GM23338 (cell line): ENCODE data around the gene WDR26. TPM values are rescaled to one million over a fixed set of nuclear protein-coding genes. Genes with fewer than 3 reads are reported as not detected.

Experiments
- ATAC-seq: fragments of 200-7000 bp; cut with Tn5 transposase; 3 replicates; pipeline ENCODE4 v1.9.1; 2020
- DNase-seq: peaks from one replicate; pipeline ENCODE4 v3.0.0-alpha.2; 2015; ENCODE audit warnings: low spot score
- H2AFZ ChIP-seq: fragments of 200-600 bp; sonication (generic); 2 replicates; pipeline ENCODE4 v1.8.0; 2016; ENCODE audit warnings: antibody characterized with exemption, mild to moderate bottlenecking, moderate library complexity
- H3F3A ChIP-seq: fragments of 200-600 bp; sonication (generic); replicated peaks from 2 replicates; pipeline ENCODE4 v1.8.0; 2017; ENCODE audit warnings: antibody characterized with exemption, mixed run types, low read depth
- H3K27ac ChIP-seq: fragments of 200-600 bp; sonication (generic); 2 replicates; pipeline ENCODE4 v1.6.1; 2016; ENCODE audit warnings: low read depth
- H3K27me3 ChIP-seq: fragments of 200-600 bp; sonication (generic); 2 replicates; pipeline ENCODE4 v1.8.0; 2016; ENCODE audit warnings: mild to moderate bottlenecking, mixed run types, moderate library complexity; ENCODE audit not compliant: insufficient read depth
- H3K36me3 ChIP-seq: fragments of 200-600 bp; sonication (generic); 2 replicates; pipeline ENCODE4 v1.8.0; 2016; ENCODE audit warnings: mild to moderate bottlenecking; ENCODE audit not compliant: insufficient read depth
- H3K4me1 ChIP-seq: fragments of 200-600 bp; sonication (generic); 2 replicates; pipeline ENCODE4 v1.8.0; 2016; ENCODE audit warnings: mild to moderate bottlenecking, moderate library complexity; ENCODE audit not compliant: insufficient read depth
- H3K4me2 ChIP-seq: fragments of 200-600 bp; sonication (generic); 2 replicates; pipeline ENCODE4 v1.7.1; 2017; ENCODE audit warnings: mixed run types
- H3K4me3 ChIP-seq: fragments of 200-600 bp; sonication (generic); 2 replicates; pipeline ENCODE4 v1.6.1; 2016; ENCODE audit warnings: mixed run types
- H3K79me2 ChIP-seq: fragments of 200-600 bp; sonication (generic); replicated peaks from 2 replicates; pipeline ENCODE4 v1.8.0; 2017; ENCODE audit warnings: mild to moderate bottlenecking; ENCODE audit not compliant: insufficient read depth
- H3K9me2 ChIP-seq: fragments of 200-600 bp; sonication (generic); 2 replicates; pipeline ENCODE4 v1.8.0; 2017; ENCODE audit not compliant: insufficient read depth
- H4K20me1 ChIP-seq: fragments of 200-600 bp; sonication (generic); replicated peaks from 2 replicates; pipeline ENCODE4 v1.8.0; 2017; ENCODE audit warnings: mild to moderate bottlenecking; ENCODE audit not compliant: insufficient read depth
- H3K27ac Mint-ChIP-seq: 2 replicates; pipeline ENCODE4 v1.8.0; 2020; ENCODE audit warnings: inconsistent platforms, mild to moderate bottlenecking, moderate library complexity, mixed read lengths
- H3K27me3 Mint-ChIP-seq: 3 replicates; pipeline ENCODE4 v1.8.0; 2022; ENCODE audit warnings: low read depth, mild to moderate bottlenecking, moderate library complexity, mixed read lengths, inconsistent platforms; ENCODE audit not compliant: insufficient read depth, poor library complexity
- H3K36me3 Mint-ChIP-seq: 3 replicates; pipeline ENCODE4 v1.8.0; 2021; ENCODE audit warnings: low read depth, mild to moderate bottlenecking, inconsistent platforms, moderate library complexity, mixed read lengths
- H3K4me1 Mint-ChIP-seq: 3 replicates; pipeline ENCODE4 v1.8.0; 2020; ENCODE audit warnings: mild to moderate bottlenecking, inconsistent platforms, mixed read lengths
- H3K4me3 Mint-ChIP-seq: 3 replicates; pipeline ENCODE4 v1.8.0; 2021; ENCODE audit warnings: moderate library complexity, mild to moderate bottlenecking, inconsistent platforms, mixed read lengths
- H3K9me3 Mint-ChIP-seq: 3 replicates; pipeline ENCODE4 v1.8.0; 2020; ENCODE audit warnings: moderate library complexity, mild to moderate bottlenecking, inconsistent platforms, mixed read lengths
- CREB1 ChIP-seq: fragments of 250-450 bp; sonication (Bioruptor Pico); IDR thresholded peaks from 2 replicates; pipeline ENCODE4 v1.5.0; 2020; ENCODE audit warnings: low read depth, mild to moderate bottlenecking, moderate library complexity
- EZH2 ChIP-seq: fragments of 200-600 bp; sonication (generic); IDR thresholded peaks from one replicate; pipeline ENCODE4 v1.8.0; 2017; ENCODE audit warnings: antibody characterized with exemption, mild to moderate bottlenecking, low read depth; ENCODE audit not compliant: unreplicated experiment
- NANOG ChIP-seq: IDR thresholded peaks from 2 replicates; pipeline ENCODE4 v1.6.1; 2016; ENCODE audit warnings: antibody characterized with exemption, borderline replicate concordance
- POLR2AphosphoS5 ChIP-seq: IDR thresholded peaks from 2 replicates; pipeline ENCODE4 v1.6.1; 2016; ENCODE audit warnings: antibody characterized with exemption, low read depth
- STAT1 ChIP-seq: IDR thresholded peaks from one replicate; pipeline ENCODE4 v1.6.1; 2016; ENCODE audit warnings: antibody characterized with exemption; ENCODE audit not compliant: unreplicated experiment
- ZNF114 ChIP-seq: fragments of 250-450 bp; sonication (Bioruptor Pico); IDR thresholded peaks from 2 replicates; pipeline ENCODE4 v1.5.0; 2020; ENCODE audit warnings: mild to moderate bottlenecking, moderate library complexity
- polyA plus RNA-seq: library from polyadenylated mRNA; unstranded; fragments of >200 nt; fragmentation: Nextera tagmentation; extraction: Ambion mirVana; gene quantifications from 2 replicates; pipeline ENCODE4 v1.2.1, GENCODE V29; 2016
- total RNA-seq: library from RNA; depleted of rRNA; stranded (reverse); fragments of >200 nt; shearing (Covaris generic); gene quantifications from 2 replicates; pipeline ENCODE4 v1.2.3, GENCODE V29; 2014
- TF ChIP-seq, protein P1 (sequence below): IDR thresholded peaks from one replicate; pipeline ENCODE4 v1.6.1; 2018; ENCODE audit warnings: antibody characterized with exemption; ENCODE audit not compliant: unreplicated experiment
- TF ChIP-seq, protein P2 (sequence below), 2 experiments: fragments of 200-600 bp in 1 of 2; sonication (generic) in 1 of 2; conservative IDR thresholded peaks; 2 replicates each; pipeline versions ENCODE4 v1.5.1 to v1.6.1; 2016 to 2017; ENCODE audit warnings: antibody characterized with exemption in 2 of 2, low read depth in 2 of 2, mild to moderate bottlenecking in 2 of 2, moderate library complexity in 1 of 2
- TF ChIP-seq, protein P3 (sequence below): IDR thresholded peaks from 2 replicates; pipeline ENCODE4 v1.6.1; 2016; ENCODE audit warnings: antibody characterized with exemption

Gene WDR26
- total and polyA plus RNA-seq, 2 experiments from 2014 or later, result 16.9 to 74.6 TPM

DNA sequence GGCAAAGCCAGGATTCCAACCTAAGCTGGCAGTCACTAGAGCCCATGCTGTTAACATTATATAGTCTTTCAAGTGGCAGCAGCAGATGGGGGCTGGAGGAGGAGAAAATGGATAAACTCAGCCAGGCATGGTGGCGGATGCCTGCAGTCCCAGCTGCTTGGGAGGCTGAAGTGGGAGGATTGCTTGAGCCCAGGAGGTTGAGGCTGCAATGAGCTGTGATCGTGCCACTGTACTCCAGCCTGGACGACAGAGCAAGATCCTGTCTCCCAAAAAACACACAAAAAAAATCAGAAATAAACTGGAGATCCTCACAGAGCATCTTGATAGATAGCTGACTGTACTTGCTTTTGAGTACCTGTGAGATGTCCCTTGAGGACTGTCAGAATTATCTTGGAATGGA, 13.4 kb upstream of the WDR26 start (continued):
- TF ChIP-seq, protein P1, sequence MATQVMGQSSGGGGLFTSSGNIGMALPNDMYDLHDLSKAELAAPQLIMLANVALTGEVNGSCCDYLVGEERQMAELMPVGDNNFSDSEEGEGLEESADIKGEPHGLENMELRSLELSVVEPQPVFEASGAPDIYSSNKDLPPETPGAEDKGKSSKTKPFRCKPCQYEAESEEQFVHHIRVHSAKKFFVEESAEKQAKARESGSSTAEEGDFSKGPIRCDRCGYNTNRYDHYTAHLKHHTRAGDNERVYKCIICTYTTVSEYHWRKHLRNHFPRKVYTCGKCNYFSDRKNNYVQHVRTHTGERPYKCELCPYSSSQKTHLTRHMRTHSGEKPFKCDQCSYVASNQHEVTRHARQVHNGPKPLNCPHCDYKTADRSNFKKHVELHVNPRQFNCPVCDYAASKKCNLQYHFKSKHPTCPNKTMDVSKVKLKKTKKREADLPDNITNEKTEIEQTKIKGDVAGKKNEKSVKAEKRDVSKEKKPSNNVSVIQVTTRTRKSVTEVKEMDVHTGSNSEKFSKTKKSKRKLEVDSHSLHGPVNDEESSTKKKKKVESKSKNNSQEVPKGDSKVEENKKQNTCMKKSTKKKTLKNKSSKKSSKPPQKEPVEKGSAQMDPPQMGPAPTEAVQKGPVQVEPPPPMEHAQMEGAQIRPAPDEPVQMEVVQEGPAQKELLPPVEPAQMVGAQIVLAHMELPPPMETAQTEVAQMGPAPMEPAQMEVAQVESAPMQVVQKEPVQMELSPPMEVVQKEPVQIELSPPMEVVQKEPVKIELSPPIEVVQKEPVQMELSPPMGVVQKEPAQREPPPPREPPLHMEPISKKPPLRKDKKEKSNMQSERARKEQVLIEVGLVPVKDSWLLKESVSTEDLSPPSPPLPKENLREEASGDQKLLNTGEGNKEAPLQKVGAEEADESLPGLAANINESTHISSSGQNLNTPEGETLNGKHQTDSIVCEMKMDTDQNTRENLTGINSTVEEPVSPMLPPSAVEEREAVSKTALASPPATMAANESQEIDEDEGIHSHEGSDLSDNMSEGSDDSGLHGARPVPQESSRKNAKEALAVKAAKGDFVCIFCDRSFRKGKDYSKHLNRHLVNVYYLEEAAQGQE, result no peak
- no peak for TF ChIP-seq EZH2
- TF ChIP-seq POLR2AphosphoS5, result no peak
- TF ChIP-seq, protein P2, sequence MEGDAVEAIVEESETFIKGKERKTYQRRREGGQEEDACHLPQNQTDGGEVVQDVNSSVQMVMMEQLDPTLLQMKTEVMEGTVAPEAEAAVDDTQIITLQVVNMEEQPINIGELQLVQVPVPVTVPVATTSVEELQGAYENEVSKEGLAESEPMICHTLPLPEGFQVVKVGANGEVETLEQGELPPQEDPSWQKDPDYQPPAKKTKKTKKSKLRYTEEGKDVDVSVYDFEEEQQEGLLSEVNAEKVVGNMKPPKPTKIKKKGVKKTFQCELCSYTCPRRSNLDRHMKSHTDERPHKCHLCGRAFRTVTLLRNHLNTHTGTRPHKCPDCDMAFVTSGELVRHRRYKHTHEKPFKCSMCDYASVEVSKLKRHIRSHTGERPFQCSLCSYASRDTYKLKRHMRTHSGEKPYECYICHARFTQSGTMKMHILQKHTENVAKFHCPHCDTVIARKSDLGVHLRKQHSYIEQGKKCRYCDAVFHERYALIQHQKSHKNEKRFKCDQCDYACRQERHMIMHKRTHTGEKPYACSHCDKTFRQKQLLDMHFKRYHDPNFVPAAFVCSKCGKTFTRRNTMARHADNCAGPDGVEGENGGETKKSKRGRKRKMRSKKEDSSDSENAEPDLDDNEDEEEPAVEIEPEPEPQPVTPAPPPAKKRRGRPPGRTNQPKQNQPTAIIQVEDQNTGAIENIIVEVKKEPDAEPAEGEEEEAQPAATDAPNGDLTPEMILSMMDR (conservative IDR thresholded peaks at IDR 0.05; ENCODE audit: low read depth in 2 of 2), result no peak
- TF ChIP-seq ZNF114 (CRISPR knock-in tag), result no peak

DNA sequence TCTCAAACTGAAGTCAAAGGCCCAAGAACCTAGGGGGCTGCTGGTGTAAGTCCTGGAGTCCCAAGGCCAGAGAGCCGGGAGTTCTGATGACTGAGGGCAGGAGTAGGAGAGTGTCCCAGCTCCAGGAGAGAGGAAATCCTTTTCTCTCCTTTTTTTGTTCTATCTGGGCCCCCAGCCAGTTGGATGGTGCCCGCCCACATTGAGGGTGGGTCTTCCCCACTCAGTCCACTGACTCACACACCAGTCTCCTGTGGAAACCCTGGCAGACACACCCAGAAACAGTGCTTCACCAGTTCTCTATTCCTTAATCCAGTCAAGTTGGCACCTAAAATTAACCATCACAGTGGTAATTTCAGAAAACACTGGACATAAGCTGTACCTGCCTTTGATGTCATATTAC, 12.7 kb upstream of the WDR26 start:
- Histone ChIP-seq H3K4me1 (peaks cover 4% of the 10 kb centered on the region; the same call in 1 of the 2 replicates), H2AFZ (no peak overlapping the region), H3K36me3 (no peaks in the 10 kb centered on the region; the same call in 1 of the 2 replicates), H3F3A (0 out of 2 replicates have a peak, but pooled peaks cover 5% of the 10 kb centered on the region), H3K4me2 (no peak overlapping the region), H3K4me3 (no peak overlapping the region), H3K79me2 (0 out of 2 replicates have a peak, but pooled peaks cover 7% of the 10 kb centered on the region), H3K27ac (no peak overlapping the region), H3K9me2 (no peaks in the 10 kb centered on the region), H4K20me1 (no peaks in the 10 kb centered on the region; the same call in 1 of the 2 replicates), H3K27me3 (no peaks in the 10 kb centered on the region)
- ATAC-seq (no peak), DNase-seq (no peak)
- Mint-ChIP-seq H3K27me3 (no peaks in the 10 kb centered on the region), H3K36me3 (peaks cover 3% of the 10 kb centered on the region; the same call in 1 of the 3 replicates), H3K9me3 (no peaks in the 10 kb centered on the region), H3K4me1 (0 out of 3 replicates have a peak, but pooled peaks cover 3% of the 10 kb centered on the region), H3K4me3 (no peak overlapping the region), H3K27ac (no peak overlapping the region)
- TF ChIP-seq NANOG, result no peak
- TF ChIP-seq, protein P1, result no peak
- TF ChIP-seq ZNF114 (CRISPR knock-in tag), result no peak
- no peak for TF ChIP-seq STAT1
- TF ChIP-seq EZH2, result no peak
- TF ChIP-seq POLR2AphosphoS5, result no peak
- TF ChIP-seq, protein P2 (conservative IDR thresholded peaks at IDR 0.05; ENCODE audit: low read depth in 2 of 2), result no peak
- TF ChIP-seq, protein P3, sequence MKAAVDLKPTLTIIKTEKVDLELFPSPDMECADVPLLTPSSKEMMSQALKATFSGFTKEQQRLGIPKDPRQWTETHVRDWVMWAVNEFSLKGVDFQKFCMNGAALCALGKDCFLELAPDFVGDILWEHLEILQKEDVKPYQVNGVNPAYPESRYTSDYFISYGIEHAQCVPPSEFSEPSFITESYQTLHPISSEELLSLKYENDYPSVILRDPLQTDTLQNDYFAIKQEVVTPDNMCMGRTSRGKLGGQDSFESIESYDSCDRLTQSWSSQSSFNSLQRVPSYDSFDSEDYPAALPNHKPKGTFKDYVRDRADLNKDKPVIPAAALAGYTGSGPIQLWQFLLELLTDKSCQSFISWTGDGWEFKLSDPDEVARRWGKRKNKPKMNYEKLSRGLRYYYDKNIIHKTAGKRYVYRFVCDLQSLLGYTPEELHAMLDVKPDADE, result no peak
- TF ChIP-seq CREB1 (CRISPR knock-in tag), result no peak
